HEK293T (cell line): ENCODE measurements around the gene RAD51B.

Experiments
- CTCF ChIA-PET: fragments of 350-600 bp; formaldehyde crosslinking; extraction: SDS; loops from one replicate; lab custom pipeline; 2021; ENCODE audit warnings: antibody characterized with exemption, inconsistent platforms; lab: Yijun Ruan, JAX
- POLR2A ChIA-PET: fragments of 350-600 bp; formaldehyde crosslinking; extraction: SDS; loops from one replicate; lab custom pipeline; 2020; ENCODE audit warnings: antibody characterized with exemption, inconsistent platforms; lab: Yijun Ruan, JAX
- DNase-seq: peaks from one replicate; pipeline ENCODE4 v3.0.0; 2012; ENCODE audit warnings: mixed read lengths; ENCODE audit errors: extremely low spot score
- ARNT ChIP-seq: fragments of 450-650 bp; IDR thresholded peaks from 2 replicates; pipeline ENCODE4 v1.6.1; 2017; ENCODE audit warnings: mild to moderate bottlenecking
- BHLHE40 ChIP-seq: fragments of 450-650 bp; IDR thresholded peaks from 2 replicates; pipeline ENCODE4 v1.6.1; 2016; ENCODE audit warnings: mild to moderate bottlenecking, moderate library complexity, borderline replicate concordance
- CTBP1 ChIP-seq: fragments of 450-650 bp; IDR thresholded peaks from 2 replicates; pipeline ENCODE4 v1.6.1; 2016; ENCODE audit warnings: borderline replicate concordance
- ELF4 ChIP-seq: fragments of 450-650 bp; IDR thresholded peaks from 2 replicates; pipeline ENCODE4 v1.6.1; 2017; ENCODE audit warnings: antibody characterized with exemption
- FOXA1 ChIP-seq: fragments of 450-650 bp; IDR thresholded peaks from 2 replicates; pipeline ENCODE4 v1.6.1; 2016; ENCODE audit warnings: mild to moderate bottlenecking
- FOXK2 ChIP-seq: fragments of 450-650 bp; IDR thresholded peaks from 2 replicates; pipeline ENCODE4 v1.6.1; 2016; ENCODE audit warnings: mild to moderate bottlenecking
- FOXM1 ChIP-seq: fragments of 450-650 bp; IDR thresholded peaks from 2 replicates; pipeline ENCODE4 v1.6.1; 2017; ENCODE audit warnings: mild to moderate bottlenecking, borderline replicate concordance
- HDGF ChIP-seq: fragments of 450-650 bp; IDR thresholded peaks from 2 replicates; pipeline ENCODE4 v1.6.1; 2017; ENCODE audit warnings: antibody characterized with exemption, borderline replicate concordance
- L3MBTL2 ChIP-seq: fragments of 450-650 bp; conservative IDR thresholded peaks from 2 replicates; pipeline ENCODE4 v1.6.1; 2016; ENCODE audit warnings: mild to moderate bottlenecking
- LEF1 ChIP-seq: fragments of 450-650 bp; IDR thresholded peaks from 2 replicates; pipeline ENCODE4 v1.6.1; 2017; ENCODE audit warnings: mild to moderate bottlenecking, borderline replicate concordance
- NFRKB ChIP-seq: fragments of 450-650 bp; IDR thresholded peaks from 2 replicates; pipeline ENCODE4 v1.6.1; 2016; ENCODE audit warnings: mild to moderate bottlenecking, moderate library complexity
- SP1 ChIP-seq: fragments of 450-650 bp; IDR thresholded peaks from 2 replicates; pipeline ENCODE4 v1.6.1; 2017
- SUZ12 ChIP-seq: fragments of 450-650 bp; IDR thresholded peaks from 2 replicates; pipeline ENCODE4 v1.6.1; 2016; ENCODE audit warnings: mild to moderate bottlenecking
- TARDBP ChIP-seq: fragments of 450-650 bp; IDR thresholded peaks from 2 replicates; pipeline ENCODE4 v1.6.1; 2016
- ZNF384 ChIP-seq: fragments of 450-650 bp; IDR thresholded peaks from 2 replicates; pipeline ENCODE4 v1.6.1; 2016
- TF ChIP-seq, protein P1 (sequence below): fragments of 450-650 bp; IDR thresholded peaks from 2 replicates; pipeline ENCODE4 v1.6.1; 2016

Gene RAD51B

DNA sequence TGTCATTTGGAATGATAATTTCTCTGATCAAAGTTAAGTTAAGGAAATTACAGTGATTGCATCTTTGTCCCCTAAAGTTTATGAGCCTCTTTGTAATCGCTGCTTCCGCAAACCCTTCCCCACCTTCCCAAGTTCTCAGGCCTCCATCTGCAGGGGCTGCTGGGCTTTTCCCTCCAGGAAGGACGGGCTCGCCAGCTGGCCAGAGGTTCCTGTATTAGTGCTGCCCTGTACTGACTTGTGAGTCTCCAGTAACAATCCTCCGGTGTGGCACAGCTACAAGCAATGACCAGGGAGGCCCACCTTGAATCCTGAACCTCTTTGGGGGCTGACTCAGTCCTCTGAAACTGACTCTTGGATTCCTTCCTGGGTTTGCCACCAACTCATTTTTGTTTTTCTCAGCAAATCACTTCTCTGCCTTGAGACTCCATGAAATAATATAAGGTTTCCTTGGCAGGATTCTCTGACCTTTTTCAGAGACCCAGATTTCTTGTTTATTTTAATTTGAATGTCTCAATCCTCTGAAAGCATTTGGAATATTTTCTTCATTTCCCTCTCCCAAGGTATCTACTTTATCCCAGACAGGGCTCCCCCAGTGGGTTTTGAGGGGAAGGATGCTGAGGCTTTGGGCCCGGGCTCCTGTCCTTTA lies 574.7 kb downstream of the RAD51B start:
- POLR2A ChIA-PET, result no interaction called here

GRCh38 chr14:68394764-68395143 lies 575.2 kb downstream of the RAD51B start:
- CTCF ChIA-PET, result no interaction called here
- POLR2A ChIA-PET, result no interaction called here
- DNase-seq, result no peak
- no peak for TF ChIP-seq FOXK2
- no peak for TF ChIP-seq ARNT
- TF ChIP-seq HDGF, result no peak
- TF ChIP-seq ZNF384, result no peak
- no peak for TF ChIP-seq ELF4
- TF ChIP-seq FOXA1, result no peak
- TF ChIP-seq CTBP1, result no peak
- no peak for TF ChIP-seq BHLHE40

More for the DNA sequence above, 574.7 kb downstream of the RAD51B start:
- no peak for DNase-seq
- TF ChIP-seq ELF4 (no peak), ARNT (no peak), TARDBP (no peak), BHLHE40 (no peak), FOXK2 (no peak), FOXM1 (no peak), FOXA1 (no peak)
- TF ChIP-seq, protein P1, sequence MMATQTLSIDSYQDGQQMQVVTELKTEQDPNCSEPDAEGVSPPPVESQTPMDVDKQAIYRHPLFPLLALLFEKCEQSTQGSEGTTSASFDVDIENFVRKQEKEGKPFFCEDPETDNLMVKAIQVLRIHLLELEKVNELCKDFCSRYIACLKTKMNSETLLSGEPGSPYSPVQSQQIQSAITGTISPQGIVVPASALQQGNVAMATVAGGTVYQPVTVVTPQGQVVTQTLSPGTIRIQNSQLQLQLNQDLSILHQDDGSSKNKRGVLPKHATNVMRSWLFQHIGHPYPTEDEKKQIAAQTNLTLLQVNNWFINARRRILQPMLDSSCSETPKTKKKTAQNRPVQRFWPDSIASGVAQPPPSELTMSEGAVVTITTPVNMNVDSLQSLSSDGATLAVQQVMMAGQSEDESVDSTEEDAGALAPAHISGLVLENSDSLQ, result no peak
- CTCF ChIA-PET, result no interaction called here

DNA sequence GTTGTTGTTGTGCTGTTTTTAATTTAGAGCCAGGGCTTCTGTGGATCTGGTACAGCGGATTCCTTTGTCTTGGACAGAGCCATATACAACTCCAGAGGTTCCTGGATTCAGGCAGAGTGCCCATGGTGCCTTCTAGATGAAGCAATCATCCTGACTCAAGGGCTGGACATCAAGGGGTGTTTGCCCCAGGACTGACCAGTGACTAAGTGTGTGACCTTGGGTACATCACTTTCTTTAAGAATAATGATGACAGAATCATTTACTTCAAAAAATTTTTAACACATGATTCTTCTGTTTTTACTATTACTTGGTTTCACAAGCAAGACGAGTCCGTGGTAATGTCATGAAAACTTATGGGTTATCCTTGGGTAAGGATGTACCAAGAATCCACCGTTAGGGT lies 576.0 kb downstream of the RAD51B start:
- ChIA-PET POLR2A (no interaction called here), CTCF (no interaction called here)

DNA sequence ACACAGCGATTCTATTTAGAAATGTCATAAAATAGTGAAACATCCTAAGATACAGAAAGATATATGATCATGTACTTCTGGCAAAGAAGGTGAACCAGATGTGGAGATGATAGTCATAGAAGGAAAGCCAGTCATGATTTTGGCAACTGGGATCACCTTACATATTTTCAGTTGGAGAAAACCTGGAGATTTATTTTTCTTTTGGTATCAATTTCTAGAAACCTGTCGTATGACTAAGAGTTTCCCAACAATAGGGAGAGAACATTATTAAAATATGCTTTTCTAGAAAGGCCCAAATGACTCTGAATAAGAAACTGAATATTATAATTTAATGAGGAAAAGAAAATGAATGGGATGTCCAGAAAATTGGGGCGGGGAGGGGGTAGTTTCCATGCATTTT lies 576.9 kb downstream of the RAD51B start:
- DNase-seq, result no peak
- ChIA-PET CTCF (no interaction called here), POLR2A (no interaction called here)
- TF ChIP-seq SP1 (no peak), HDGF (no peak), NFRKB (no peak), CTBP1 (no peak), FOXA1 (no peak), TARDBP (no peak), SUZ12 (no peak), ARNT (no peak), ZNF384 (no peak), BHLHE40 (no peak), LEF1 (no peak), L3MBTL2 (no peak), FOXM1 (no peak), ELF4 (no peak), FOXK2 (no peak)
- TF ChIP-seq, protein P1, result no peak

More for the DNA sequence above, 576.0 kb downstream of the RAD51B start:
- no peak for DNase-seq
- TF ChIP-seq FOXK2, result no peak
- TF ChIP-seq, protein P1, result no peak
- TF ChIP-seq NFRKB, result no peak
- TF ChIP-seq SP1, result no peak
- TF ChIP-seq ARNT, result no peak
- TF ChIP-seq FOXM1, result no peak
- no peak for TF ChIP-seq SUZ12
- no peak for TF ChIP-seq TARDBP
- no peak for TF ChIP-seq CTBP1

DNA sequence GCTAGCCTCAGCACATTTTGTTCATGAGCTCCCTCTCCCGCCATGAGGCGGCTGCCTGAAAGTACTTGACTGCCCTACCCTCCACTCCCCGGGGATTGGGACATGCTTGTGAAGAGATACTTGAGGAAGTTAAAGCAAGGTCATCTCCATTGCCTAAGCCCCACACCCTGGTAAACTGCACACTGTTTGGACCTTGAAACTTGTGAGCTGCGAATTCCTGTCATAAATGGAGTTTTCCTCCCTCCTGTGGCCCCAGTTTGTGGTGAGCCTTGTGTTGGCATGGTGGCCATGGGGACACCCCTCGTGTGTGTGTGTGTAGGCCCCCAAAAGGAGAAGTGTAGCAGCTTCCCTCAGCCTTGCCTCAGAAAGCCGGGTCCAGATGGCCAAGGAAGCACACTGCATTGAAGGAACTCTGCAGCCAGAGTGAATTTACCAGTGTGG lies 577.8 kb downstream of the RAD51B start:
- POLR2A ChIA-PET, result no interaction called here
- no peak for DNase-seq
- CTCF ChIA-PET, result no interaction called here
- TF ChIP-seq FOXM1 (no peak), SP1 (no peak), L3MBTL2 (no peak)
- TF ChIP-seq, protein P1, result no peak

- CTCF ChIA-PET, result no interaction called here
- TF ChIP-seq ELF4, result no peak
- no peak for TF ChIP-seq SUZ12
- no peak for TF ChIP-seq NFRKB
- no peak for TF ChIP-seq TARDBP
- TF ChIP-seq FOXA1, result no peak
- no peak for TF ChIP-seq CTBP1
- no peak for DNase-seq
- POLR2A ChIA-PET, result no interaction called here
These were observed 578.2 kb downstream of the RAD51B start for GRCh38 chr14:68397822-68398221.
